SJCRH30 (cell line): ENCODE data around the gene STXBP6. TPM values are rescaled to one million over a fixed set of nuclear protein-coding genes. Genes with fewer than 3 reads are reported as not detected.
A peak's percentile ranks its signal among the peaks of the same experiment; 100 is the strongest.

Experiments
- DNase-seq, 2 experiments: peaks; one replicate each; pipeline ENCODE4 v3.0.0-alpha.2; 2015 to 2020
- H3K27ac ChIP-seq: fragments of 250-450 bp; sonication (Bioruptor Pico); 2 replicates; pipeline ENCODE4 v1.5.1; 2020; ENCODE audit warnings: mild to moderate bottlenecking, moderate library complexity
- H3K27me3 ChIP-seq: fragments of 250-450 bp; sonication (Bioruptor Pico); 2 replicates; pipeline ENCODE4 v1.5.1; 2020; ENCODE audit warnings: mild to moderate bottlenecking, moderate library complexity
- H3K36me3 ChIP-seq: fragments of 250-450 bp; sonication (Bioruptor Pico); 2 replicates; pipeline ENCODE4 v1.5.1; 2020; ENCODE audit warnings: mild to moderate bottlenecking, moderate library complexity
- H3K4me1 ChIP-seq: fragments of 250-450 bp; sonication (Bioruptor Pico); 2 replicates; pipeline ENCODE4 v1.5.1; 2020; ENCODE audit warnings: mild to moderate bottlenecking, moderate library complexity
- H3K4me3 ChIP-seq: fragments of 250-450 bp; sonication (Bioruptor Pico); 2 replicates; pipeline ENCODE4 v1.5.1; 2020; ENCODE audit warnings: mild to moderate bottlenecking, moderate library complexity
- H3K9me3 ChIP-seq: fragments of 250-450 bp; sonication (Bioruptor Pico); replicated peaks from 2 replicates; pipeline ENCODE4 v1.5.1; 2020; ENCODE audit warnings: mild to moderate bottlenecking, moderate library complexity
- total RNA-seq: library from RNA; depleted of rRNA; stranded (reverse); fragments of >200 nt; shearing (Covaris generic); gene quantifications from 2 replicates; pipeline ENCODE4 v1.2.3, GENCODE V29; 2014

STXBP6 gene
- total RNA-seq, 1 experiment from 2014 or later: 2.9 TPM

GRCh38 chr14:24820616-24821015 lies 229.3 kb downstream of the STXBP6 start:
- Histone ChIP-seq H3K27me3 (peaks cover 4% of the 10 kb centered on the region; the same call in 1 of the 2 replicates), H3K36me3 (no peaks in the 10 kb centered on the region), H3K4me1 (no peaks in the 10 kb centered on the region), H3K9me3 (no peaks in the 10 kb centered on the region), H3K27ac (no peak overlapping the region), H3K4me3 (no peak overlapping the region)
- no peak for DNase-seq

DNA sequence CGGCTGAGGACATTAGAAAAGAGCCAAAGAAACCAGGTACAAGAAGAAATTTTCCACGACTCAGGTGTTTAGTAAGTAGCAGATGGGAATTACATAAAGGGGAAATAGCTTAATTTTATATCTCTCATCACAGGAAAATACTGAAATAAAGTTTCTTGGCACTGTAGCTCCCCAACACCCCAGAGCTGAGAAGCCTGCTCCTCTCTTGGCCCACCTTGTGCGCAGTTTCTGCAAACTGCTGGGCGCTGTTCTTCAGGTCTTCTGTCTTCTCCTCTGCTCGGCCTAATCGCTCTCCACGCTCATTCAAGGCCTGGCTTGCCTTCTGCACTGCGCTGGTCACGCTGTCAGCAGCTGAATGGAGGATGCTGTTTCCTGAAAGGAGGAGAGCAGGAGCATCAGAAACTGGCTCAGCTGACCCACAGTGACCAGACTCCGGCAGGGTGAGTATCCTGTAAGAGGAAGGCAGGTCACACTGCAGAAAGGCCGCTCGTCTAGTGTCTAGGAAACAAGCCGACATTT lies 231.1 kb downstream of the STXBP6 start:
- H3K36me3 ChIP-seq: no peaks in the 10 kb centered on the region

GRCh38 chr14:24818058-24818822 lies 231.7 kb downstream of the STXBP6 start:
- Histone ChIP-seq H3K27me3 (peaks cover 4% of the 10 kb centered on the region; the same call in 1 of the 2 replicates), H3K4me3 (no peak overlapping the region), H3K36me3 (no peaks in the 10 kb centered on the region), H3K27ac (no peak overlapping the region), H3K9me3 (no peaks in the 10 kb centered on the region), H3K4me1 (no peaks in the 10 kb centered on the region)
- no peak for DNase-seq

More for the DNA sequence above, 231.1 kb downstream of the STXBP6 start:
- Histone ChIP-seq H3K27me3 (peaks cover 4% of the 10 kb centered on the region; the same call in 1 of the 2 replicates), H3K9me3 (no peaks in the 10 kb centered on the region), H3K4me3 (no peak overlapping the region), H3K4me1 (no peaks in the 10 kb centered on the region), H3K27ac (no peak overlapping the region)
- DNase-seq: no peak

DNA sequence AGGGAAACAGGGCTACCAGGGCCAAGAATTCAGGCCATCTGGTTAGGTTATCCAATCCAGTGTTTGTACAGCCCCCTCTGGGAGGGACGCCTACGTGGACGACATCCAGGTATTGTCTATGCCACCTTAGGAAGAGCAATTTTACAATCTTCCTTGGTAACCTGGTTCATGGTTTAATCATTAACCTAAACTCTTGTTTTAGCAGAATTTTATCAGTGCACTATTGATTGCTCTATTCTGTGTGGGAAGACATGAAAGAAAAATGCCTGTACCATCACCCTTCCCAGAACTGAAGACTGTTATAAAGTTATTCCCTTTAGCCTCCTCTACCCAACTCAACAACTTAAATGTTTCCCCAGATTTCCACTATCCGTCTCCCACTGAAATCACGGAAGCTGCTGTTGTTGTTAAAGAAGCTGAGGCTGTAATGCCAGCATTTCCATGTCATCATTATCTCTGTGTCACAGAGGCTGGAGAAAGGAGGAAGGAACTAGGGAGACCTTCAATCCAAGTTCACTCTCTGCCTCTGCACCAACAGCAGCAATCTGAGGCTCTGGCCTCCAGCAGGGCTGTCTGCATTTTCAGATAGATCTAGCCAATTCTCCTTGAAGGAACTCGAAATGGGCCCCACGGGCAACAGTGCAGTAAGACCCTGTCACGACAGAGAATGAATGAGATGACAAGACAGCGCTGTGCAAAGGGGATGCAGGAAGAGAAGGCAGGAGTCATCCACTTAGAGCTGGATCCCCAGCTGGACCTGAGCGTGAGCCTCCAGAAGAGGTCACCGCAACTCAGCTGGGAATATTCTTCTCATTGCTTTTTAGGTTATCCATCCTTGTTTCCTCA lies 232.5 kb downstream of the STXBP6 start:
- no peak for DNase-seq

GRCh38 chr14:24816929-24817211 lies 233.1 kb downstream of the STXBP6 start:
- H3K4me3 ChIP-seq: no peak overlapping the region
- no peak for DNase-seq
- 0 out of 2 replicates have a peak, but pooled peaks cover 2% of the 10 kb centered on the region for H3K4me1 ChIP-seq
- H3K27me3 ChIP-seq: peaks cover 11% of the 10 kb centered on the region; the same call in 1 of the 2 replicates
- no peaks in the 10 kb centered on the region for H3K9me3 ChIP-seq
- no peak overlapping the region for H3K27ac ChIP-seq
- H3K36me3 ChIP-seq: no peaks in the 10 kb centered on the region

More for the DNA sequence above, 232.5 kb downstream of the STXBP6 start:
- no peak overlapping the region for H3K27ac ChIP-seq
- 0 out of 2 replicates have a peak, but pooled peaks cover 2% of the 10 kb centered on the region for H3K4me1 ChIP-seq
- H3K36me3 ChIP-seq: no peaks in the 10 kb centered on the region
- no peak overlapping the region for H3K4me3 ChIP-seq
- no peaks in the 10 kb centered on the region for H3K9me3 ChIP-seq
- H3K27me3 ChIP-seq: peaks cover 11% of the 10 kb centered on the region; the same call in 1 of the 2 replicates

GRCh38 chr14:24816011-24816928 lies 233.7 kb downstream of the STXBP6 start:
- Histone ChIP-seq H3K4me3 (no peak overlapping the region), H3K4me1 (0 out of 2 replicates have a peak, but pooled peaks cover 2% of the 10 kb centered on the region), H3K9me3 (no peaks in the 10 kb centered on the region), H3K27ac (no peak overlapping the region), H3K36me3 (no peaks in the 10 kb centered on the region), H3K27me3 (peaks cover 14% of the 10 kb centered on the region)
- DNase-seq: no peak

DNA sequence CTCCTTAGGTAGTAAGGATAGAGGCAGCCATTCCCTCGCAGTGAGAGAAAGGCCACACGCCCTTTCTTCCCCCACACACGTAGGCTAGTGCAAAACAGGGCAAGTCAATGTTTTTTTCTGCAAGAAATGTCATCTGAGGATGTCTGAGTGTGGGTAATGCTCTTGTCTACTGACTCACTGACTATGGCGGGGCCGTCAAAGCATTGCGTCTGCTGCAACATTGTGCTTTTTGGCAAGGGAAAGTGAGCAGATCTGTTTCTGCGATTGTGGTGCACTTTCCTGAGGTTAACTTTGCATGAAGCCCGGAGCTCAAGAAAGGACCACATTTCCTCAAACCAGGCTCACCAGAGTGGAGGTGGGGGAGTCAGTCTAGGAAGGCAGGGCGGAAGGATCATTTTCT lies 234.4 kb downstream of the STXBP6 start:
- no peak overlapping the region for H3K27ac ChIP-seq

GRCh38 chr14:24814944-24815343 lies 235.0 kb downstream of the STXBP6 start:
- Histone ChIP-seq H3K27ac (no peak overlapping the region), H3K9me3 (no peaks in the 10 kb centered on the region), H3K4me1 (0 out of 2 replicates have a peak, but pooled peaks cover 2% of the 10 kb centered on the region), H3K36me3 (no peaks in the 10 kb centered on the region), H3K27me3 (peaks cover 20% of the 10 kb centered on the region), H3K4me3 (no peak overlapping the region)
- DNase-seq: no peak

More for the DNA sequence above, 234.4 kb downstream of the STXBP6 start:
- DNase-seq: no peak
- Histone ChIP-seq H3K9me3 (no peaks in the 10 kb centered on the region), H3K27me3 (peaks cover 20% of the 10 kb centered on the region), H3K4me1 (0 out of 2 replicates have a peak, but pooled peaks cover 2% of the 10 kb centered on the region), H3K4me3 (no peak overlapping the region), H3K36me3 (no peaks in the 10 kb centered on the region)

DNA sequence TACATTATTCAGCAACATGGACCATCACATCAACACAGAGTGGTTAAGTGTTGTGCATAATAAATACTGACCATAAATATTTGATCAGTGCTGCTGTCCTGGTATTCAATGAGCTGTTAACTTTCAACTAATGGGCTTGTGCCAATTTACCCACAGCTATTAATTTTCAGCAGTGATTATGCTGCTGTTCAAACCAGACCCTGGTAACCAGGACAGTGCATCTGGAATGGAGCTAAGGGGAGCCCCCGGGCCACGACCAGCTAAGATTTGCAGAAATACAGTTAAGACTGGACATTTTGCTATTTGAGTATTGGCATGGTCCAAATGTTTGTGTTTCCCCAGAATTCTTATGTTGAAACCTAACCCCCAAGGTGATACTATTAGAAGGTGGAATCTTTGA lies 235.6 kb downstream of the STXBP6 start:
- no peaks in the 10 kb centered on the region for H3K9me3 ChIP-seq
- peaks cover 20% of the 10 kb centered on the region for H3K27me3 ChIP-seq
- H3K4me3 ChIP-seq: no peak overlapping the region
- no peak overlapping the region for H3K27ac ChIP-seq
- no peaks in the 10 kb centered on the region for H3K36me3 ChIP-seq
- 0 out of 2 replicates have a peak, but pooled peaks cover 2% of the 10 kb centered on the region for H3K4me1 ChIP-seq
- no peak for DNase-seq

GRCh38 chr14:24813819-24814259 lies 236.1 kb downstream of the STXBP6 start:
- no peak for DNase-seq
- Histone ChIP-seq H3K4me1 (0 out of 2 replicates have a peak, but pooled peaks cover 2% of the 10 kb centered on the region), H3K4me3 (no peak overlapping the region), H3K36me3 (no peaks in the 10 kb centered on the region), H3K9me3 (no peaks in the 10 kb centered on the region), H3K27ac (no peak overlapping the region), H3K27me3 (peaks cover 16% of the 10 kb centered on the region)

- Histone ChIP-seq H3K4me1 (0 out of 2 replicates have a peak, but pooled peaks cover 2% of the 10 kb centered on the region), H3K4me3 (no peak overlapping the region), H3K9me3 (no peaks in the 10 kb centered on the region), H3K27ac (no peak overlapping the region), H3K36me3 (no peaks in the 10 kb centered on the region), H3K27me3 (peaks cover 16% of the 10 kb centered on the region)
- DNase-seq: peak; percentile 26 to 58
Observed at GRCh38 chr14:24813089-24813815, 236.7 kb downstream of the STXBP6 start.

DNA sequence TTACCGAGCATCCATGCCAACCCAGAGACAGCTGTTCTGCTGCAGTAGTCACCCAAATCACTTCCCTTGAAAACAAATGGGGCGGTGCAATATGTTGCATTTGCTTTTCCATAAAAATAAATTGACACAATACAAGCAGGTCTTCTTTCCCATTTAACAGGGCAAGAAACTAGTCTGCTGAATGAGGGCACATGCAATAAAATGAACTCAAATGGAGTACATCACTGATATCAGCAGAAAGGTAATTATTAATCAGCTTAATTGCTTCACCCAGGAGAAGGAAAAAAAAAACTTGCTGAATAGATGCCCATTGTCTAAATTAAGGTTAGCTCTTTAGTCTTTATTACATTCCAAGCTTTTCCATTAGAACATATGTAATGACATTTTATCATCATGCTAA lies 240.8 kb downstream of the STXBP6 start:
- no peak overlapping the region for H3K4me3 ChIP-seq
- H3K27me3 ChIP-seq: peaks cover 16% of the 10 kb centered on the region
- 0 out of 2 replicates have a peak, but pooled peaks cover 2% of the 10 kb centered on the region for H3K4me1 ChIP-seq
- DNase-seq: no peak
- no peaks in the 10 kb centered on the region for H3K36me3 ChIP-seq
- H3K27ac ChIP-seq: no peak overlapping the region
- no peaks in the 10 kb centered on the region for H3K9me3 ChIP-seq

DNA sequence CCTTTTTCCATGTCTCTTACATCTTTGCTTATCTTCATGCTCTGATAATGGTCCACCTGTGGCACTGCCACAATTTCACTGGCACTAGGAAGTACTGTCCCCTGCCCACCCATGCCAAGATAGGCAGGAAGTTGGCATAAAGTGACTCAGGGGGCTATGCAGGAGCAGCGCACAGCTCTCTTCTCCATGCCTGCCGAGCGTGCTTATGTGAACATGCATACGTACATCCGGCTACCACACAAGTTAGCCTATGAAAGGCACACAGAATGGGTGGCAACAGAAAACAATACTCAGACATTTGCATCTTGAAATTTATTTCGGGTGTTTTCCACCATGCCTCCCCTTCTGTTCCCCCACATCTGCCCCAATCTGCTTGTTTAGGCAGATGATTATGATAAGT lies 241.5 kb downstream of the STXBP6 start:
- Histone ChIP-seq H3K36me3 (no peaks in the 10 kb centered on the region), H3K4me1 (0 out of 2 replicates have a peak, but pooled peaks cover 2% of the 10 kb centered on the region), H3K27me3 (peaks cover 16% of the 10 kb centered on the region), H3K27ac (no peak overlapping the region), H3K9me3 (no peaks in the 10 kb centered on the region), H3K4me3 (no peak overlapping the region)
- no peak for DNase-seq
